Measurements from ENCODE around the gene SNTG2. TPM values are rescaled to one million over a fixed set of nuclear protein-coding genes. Genes with fewer than 3 reads are reported as not detected.

Gene SNTG2
- total RNA-seq, 4 donors from 2014 or later = 1.7 to 5.9 (median 2.0) TPM; not detected in 1

- intact Hi-C loops (cut with DNase I) = no loop called here
These were observed 345.1 kb downstream of the SNTG2 start for GRCh38 chr2:1295740-1296139.

DNA sequence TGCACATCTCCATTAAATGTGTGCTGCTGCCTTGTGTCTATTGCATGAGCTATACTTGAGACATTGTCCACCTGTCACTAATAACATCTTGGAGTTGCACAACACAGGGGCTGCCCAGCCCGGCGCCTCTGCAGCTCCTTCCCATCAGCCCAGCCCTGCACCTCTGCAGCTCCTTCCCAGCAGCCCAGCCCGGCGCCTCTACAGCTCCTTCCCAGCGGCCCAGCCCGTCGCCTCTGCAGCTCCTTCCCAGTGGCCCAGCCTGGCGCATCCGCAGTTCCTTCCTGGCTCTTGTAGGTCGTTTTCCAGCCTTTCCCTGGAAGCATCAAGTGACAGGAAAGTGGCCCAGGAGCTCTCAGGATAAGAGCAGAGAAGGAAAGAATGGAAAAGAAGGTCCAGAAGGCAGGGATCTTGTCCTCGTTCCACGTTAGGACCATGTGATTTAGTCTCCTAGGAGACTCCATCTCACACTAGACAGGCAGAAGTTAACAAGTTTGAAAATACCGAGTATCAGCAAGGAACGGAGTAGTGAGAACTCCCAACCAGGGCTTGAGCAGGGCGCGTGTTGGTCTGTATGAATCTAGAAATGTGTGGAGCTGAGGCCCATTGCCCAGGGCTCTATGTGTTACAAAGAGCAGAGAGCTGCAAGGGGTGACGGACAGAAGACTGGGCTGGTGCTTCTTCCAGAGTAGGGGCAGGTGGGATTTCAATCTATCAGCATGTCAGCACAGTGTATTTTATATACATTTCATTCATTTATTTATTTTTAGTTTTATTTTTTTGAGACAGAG lies 346.9 kb downstream of the SNTG2 start:
- WGBS, 2 donors = 70 to 80% methylated on average over 9 to 14 of the region's 17 CpGs
- intact Hi-C loops (cut with DNase I) = no loop called here
- H3K4me1 ChIP-seq = no peaks in the 10 kb centered on the region
- no peaks in the 10 kb centered on the region for H3K36me3 ChIP-seq
- no peak overlapping the region for H3K27ac ChIP-seq
- no peaks in the 10 kb centered on the region for H3K27me3 ChIP-seq
- no peaks in the 10 kb centered on the region for H3K9me3 ChIP-seq
- H3K4me3 ChIP-seq = no peak overlapping the region
- no peak for DNase-seq
- TF ChIP-seq CTCF (IDR thresholded peaks at IDR 0.05) (no peak), POLR2A (IDR thresholded peaks at IDR 0.05) (no peak)

More at GRCh38 chr2:1295740-1296139, 345.1 kb downstream of the SNTG2 start:
- Histone ChIP-seq H3K27me3 (no peaks in the 10 kb centered on the region), H3K4me3 (no peak overlapping the region), H3K4me1 (no peaks in the 10 kb centered on the region), H3K9me3 (no peaks in the 10 kb centered on the region), H3K27ac (no peak overlapping the region), H3K36me3 (no peaks in the 10 kb centered on the region)
- TF ChIP-seq CTCF (IDR thresholded peaks at IDR 0.05) = no peak
- TF ChIP-seq POLR2A (IDR thresholded peaks at IDR 0.05) = no peak
- 77 to 86% methylated on average over 3 to 8 of the region's 9 CpGs for WGBS, 2 donors
- no peak for DNase-seq

DNA sequence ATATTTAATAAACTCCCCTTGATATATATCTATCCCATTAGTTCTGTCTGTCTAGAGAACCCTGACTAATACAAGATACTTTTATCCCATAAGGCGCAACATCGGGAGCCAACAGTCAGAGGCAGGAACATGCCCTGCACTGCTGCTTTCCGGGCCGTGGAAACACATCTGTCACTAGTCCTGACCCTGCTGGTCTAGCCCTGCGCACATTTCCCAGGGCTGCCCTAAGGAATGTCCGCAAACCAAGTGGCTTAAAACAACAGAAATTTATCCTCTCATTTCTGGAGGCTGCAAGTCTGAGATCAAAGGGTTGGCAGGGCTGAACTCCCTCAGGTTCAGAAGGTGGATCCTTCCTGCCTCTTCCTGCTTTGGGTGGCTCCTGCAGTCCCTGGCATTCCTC lies 348.4 kb downstream of the SNTG2 start:
- H3K27me3 ChIP-seq = no peaks in the 10 kb centered on the region
- 60 to 70% methylated on average over 1 to 6 of the region's 6 CpGs for WGBS, 2 donors
- H3K9me3 ChIP-seq = no peaks in the 10 kb centered on the region
- no peaks in the 10 kb centered on the region for H3K36me3 ChIP-seq
- H3K4me1 ChIP-seq = no peaks in the 10 kb centered on the region
- intact Hi-C loops (cut with DNase I) = no loop called here
- H3K4me3 ChIP-seq = no peak overlapping the region
- no peak for TF ChIP-seq CTCF (IDR thresholded peaks at IDR 0.05)
- no peak for TF ChIP-seq POLR2A (IDR thresholded peaks at IDR 0.05)
- H3K27ac ChIP-seq = no peak overlapping the region
- no peak for DNase-seq

DNA sequence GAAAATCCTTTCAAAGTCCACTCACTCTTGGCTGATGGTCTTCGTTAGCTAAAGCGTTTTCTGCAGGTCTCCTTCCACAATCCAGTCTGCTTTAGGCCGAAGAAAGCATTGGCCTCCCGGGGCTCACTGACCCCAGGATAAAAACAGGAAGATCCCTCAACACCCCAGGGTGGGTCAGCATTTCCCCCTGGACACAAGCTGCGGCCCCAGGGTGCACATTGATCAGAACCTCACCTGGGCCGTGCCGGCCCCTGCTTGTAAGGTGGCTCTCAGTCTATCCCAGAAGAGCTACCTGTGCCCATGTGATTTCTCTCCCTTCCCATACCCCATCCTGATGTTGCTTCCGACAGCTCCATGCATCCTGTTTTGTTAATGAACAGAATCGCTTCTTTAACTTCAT lies 349.6 kb downstream of the SNTG2 start:
- intact Hi-C loops (cut with DNase I) = no loop called here
- no peaks in the 10 kb centered on the region for H3K36me3 ChIP-seq
- 85 to 86% methylated on average over 9 of the region's 9 CpGs for WGBS, 2 donors

More for the DNA sequence above, 349.6 kb downstream of the SNTG2 start:
- Histone ChIP-seq H3K27ac (no peak overlapping the region), H3K9me3 (no peaks in the 10 kb centered on the region), H3K27me3 (no peaks in the 10 kb centered on the region), H3K4me1 (no peaks in the 10 kb centered on the region), H3K4me3 (no peak overlapping the region)
- no peak for DNase-seq
- TF ChIP-seq CTCF (IDR thresholded peaks at IDR 0.05) = no peak
- no peak for TF ChIP-seq POLR2A (IDR thresholded peaks at IDR 0.05)

Data from esophagus squamous epithelium (tissue), 5 donors.